HepG2 (cell line): ENCODE data around the gene NPAS2.

Source experiments
- AKNA ChIP-seq: sonication (generic); formaldehyde crosslinking; IDR thresholded peaks from 2 replicates; pipeline ENCODE4 v1.4.0; 2020; ENCODE audit warnings: missing genetic modification reagents, borderline replicate concordance
- ATF4 ChIP-seq, 2 experiments: fragments of 450-650 bp in 1 of 2; sonication (generic) in 1 of 2; formaldehyde crosslinking; IDR thresholded peaks; 2 replicates each; pipeline versions ENCODE4 v1.5.0 to v1.8.0; 2020 to 2022; ENCODE audit warnings: mild to moderate bottlenecking in 1 of 2, missing genetic modification reagents in 1 of 2
- ATF6 ChIP-seq: sonication (generic); formaldehyde crosslinking; conservative IDR thresholded peaks from 2 replicates; pipeline ENCODE4 v1.4.0; 2020; ENCODE audit warnings: missing genetic modification reagents
- CTCF ChIP-seq: sonication (generic); formaldehyde crosslinking; IDR thresholded peaks from 2 replicates; pipeline ENCODE4 v1.5.0; 2020; ENCODE audit warnings: mild to moderate bottlenecking, missing genetic modification reagents, moderate library complexity
- MAX ChIP-seq: IDR thresholded peaks from 2 replicates; pipeline ENCODE4 v1.6.1; 2012; ENCODE audit warnings: inconsistent platforms
- NFIB ChIP-seq: sonication (generic); formaldehyde crosslinking; IDR thresholded peaks from 2 replicates; pipeline ENCODE4 v1.9.0; 2021; ENCODE audit warnings: missing genetic modification reagents, mild to moderate bottlenecking, borderline replicate concordance
- ZNF180 ChIP-seq: sonication (generic); formaldehyde crosslinking; IDR thresholded peaks from 2 replicates; pipeline ENCODE4 v1.4.0; 2020; ENCODE audit warnings: low read depth, missing genetic modification reagents, borderline replicate concordance
- ZNF282 ChIP-seq: fragments of 450-650 bp; IDR thresholded peaks from 2 replicates; pipeline ENCODE4 v1.6.1; 2018; ENCODE audit not compliant: partially characterized antibody

GRCh38 chr2:100954044-100954420 lies 134.1 kb downstream of the NPAS2 start:
- TF ChIP-seq ATF6 (CRISPR knock-in tag) (no peak), CTCF (CRISPR knock-in tag) (no peak), NFIB (CRISPR knock-in tag) (no peak), ZNF282 (no peak), ATF4 (CRISPR knock-in tag; IDR thresholded peaks at IDR 0.05) (no peak), AKNA (CRISPR knock-in tag) (no peak), ZNF180 (no peak), MAX (no peak)
